ENCODE measurements around the gene MCTS1. TPM values are rescaled to one million over a fixed set of nuclear protein-coding genes. Genes with fewer than 3 reads are reported as not detected.
"Not testable (repeated sequence)": the region's sequence is repeated elsewhere in the genome, so short reads cannot be mapped to it uniquely, and the experiment has no call there.

Gene MCTS1
- total RNA-seq, 1 donor from 2014 or later, result 32.6 TPM

GRCh38 chrX:120629667-120630537, 26.0 kb downstream of the MCTS1 start, which contains the start of gene C1GALT1C1:
Gene C1GALT1C1 (minus strand): TSS chrX:120630054. CDS start chrX:120627166, 2,888 bp downstream.
- Mint-ChIP-seq H3K4me3 (ENCODE audit: unreplicated experiment) (peak within 1 kb of the TSS; percentile 80), H3K36me3 (ENCODE audit: unreplicated experiment) (no peaks in the 10 kb centered on the region), H3K9me3 (ENCODE audit: unreplicated experiment) (no peaks in the 10 kb centered on the region)

DNA sequence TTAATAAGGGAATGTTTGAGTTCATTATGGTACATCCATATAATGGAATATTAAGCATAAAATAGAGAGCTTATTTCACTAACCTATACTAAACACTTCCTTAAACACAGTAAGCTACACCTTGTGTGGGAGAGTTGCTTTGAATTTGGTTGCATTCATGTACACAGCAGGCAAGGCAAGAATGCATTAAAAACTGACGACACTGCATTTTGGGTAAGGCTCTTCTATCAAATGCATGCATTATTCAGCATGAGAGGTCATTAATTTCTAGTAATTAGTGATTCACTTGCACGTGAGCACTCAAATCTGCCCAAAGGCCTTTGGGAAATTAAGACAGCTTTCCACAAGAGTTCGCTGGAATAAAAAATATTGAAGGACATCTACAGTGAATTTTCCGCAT, 34.7 kb downstream of the MCTS1 start:
- Mint-ChIP-seq H3K4me3 (ENCODE audit: unreplicated experiment) (no peak overlapping the region), H3K36me3 (ENCODE audit: unreplicated experiment) (no peaks in the 10 kb centered on the region), H3K4me1 (ENCODE audit: unreplicated experiment) (no peaks in the 10 kb centered on the region), H3K9me3 (ENCODE audit: unreplicated experiment) (no peaks in the 10 kb centered on the region), H3K27ac (ENCODE audit: unreplicated experiment) (no peak overlapping the region), H3K27me3 (ENCODE audit: unreplicated experiment) (no peaks in the 10 kb centered on the region)
- TF ChIP-seq CTCF (IDR thresholded peaks at IDR 0.05), result no peak
- no peak for DNase-seq (ENCODE audit: extremely low spot score, unreplicated experiment)

More at GRCh38 chrX:120629667-120630537, 26.0 kb downstream of the MCTS1 start, which contains the start of gene C1GALT1C1:
- peak; percentile 95 for DNase-seq (ENCODE audit: extremely low spot score, unreplicated experiment)
- TF ChIP-seq CTCF (IDR thresholded peaks at IDR 0.05), result no peak
- Mint-ChIP-seq H3K27ac (ENCODE audit: unreplicated experiment) (peak within 1 kb of the TSS; percentile 93), H3K27me3 (ENCODE audit: unreplicated experiment) (no peaks in the 10 kb centered on the region), H3K4me1 (ENCODE audit: unreplicated experiment) (peaks cover 10% of the 10 kb centered on the region)

DNA sequence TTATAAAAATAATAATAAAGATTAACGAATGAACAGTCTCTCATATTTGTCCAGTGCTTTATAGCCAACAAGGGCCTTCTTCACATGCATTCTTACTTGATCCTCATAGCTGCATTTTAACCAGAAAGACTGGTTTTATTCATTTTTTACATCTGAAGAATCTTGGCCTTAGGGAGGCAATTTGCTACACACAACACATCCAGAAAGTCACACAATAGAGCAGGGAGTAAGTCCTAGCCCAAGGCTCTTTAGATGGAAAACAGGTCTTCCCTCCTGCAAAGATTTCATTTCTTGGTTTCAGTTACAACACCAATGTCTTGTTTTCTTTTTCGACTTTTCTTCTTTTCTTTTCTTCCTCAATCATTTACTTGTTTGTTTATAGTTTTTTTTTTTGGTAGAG, 39.0 kb downstream of the MCTS1 start:
- H3K27me3 Mint-ChIP-seq (ENCODE audit: unreplicated experiment), result no peaks in the 10 kb centered on the region
- no peak for DNase-seq (ENCODE audit: extremely low spot score, unreplicated experiment)
- H3K4me3 Mint-ChIP-seq (ENCODE audit: unreplicated experiment), result no peak overlapping the region
- TF ChIP-seq CTCF (IDR thresholded peaks at IDR 0.05), result no peak
- H3K27ac Mint-ChIP-seq (ENCODE audit: unreplicated experiment), result no peak overlapping the region
- peaks cover 7% of the 10 kb centered on the region for H3K4me1 Mint-ChIP-seq (ENCODE audit: unreplicated experiment)
- H3K36me3 Mint-ChIP-seq (ENCODE audit: unreplicated experiment), result no peaks in the 10 kb centered on the region
- no peaks in the 10 kb centered on the region for H3K9me3 Mint-ChIP-seq (ENCODE audit: unreplicated experiment)

- peak overlapping the region; percentile 55 for H3K27ac Mint-ChIP-seq (ENCODE audit: unreplicated experiment)
- no peaks in the 10 kb centered on the region for H3K36me3 Mint-ChIP-seq (ENCODE audit: unreplicated experiment)
- H3K9me3 Mint-ChIP-seq (ENCODE audit: unreplicated experiment), result no peaks in the 10 kb centered on the region
- TF ChIP-seq CTCF (IDR thresholded peaks at IDR 0.05), result no peak
- H3K4me3 Mint-ChIP-seq (ENCODE audit: unreplicated experiment), result no peak overlapping the region
- H3K4me1 Mint-ChIP-seq (ENCODE audit: unreplicated experiment), result peaks cover 11% of the 10 kb centered on the region
- no peak for DNase-seq (ENCODE audit: extremely low spot score, unreplicated experiment)
- H3K27me3 Mint-ChIP-seq (ENCODE audit: unreplicated experiment), result no peaks in the 10 kb centered on the region
These were observed 43.2 kb downstream of the MCTS1 start for GRCh38 chrX:120647127-120647526.

GRCh38 chrX:120652256-120652655, 48.4 kb downstream of the MCTS1 start:
- H3K4me1 Mint-ChIP-seq (ENCODE audit: unreplicated experiment); H3K4me3 Mint-ChIP-seq (ENCODE audit: unreplicated experiment); H3K9me3 Mint-ChIP-seq (ENCODE audit: unreplicated experiment); DNase-seq (ENCODE audit: extremely low spot score, unreplicated experiment); H3K27ac Mint-ChIP-seq (ENCODE audit: unreplicated experiment); H3K36me3 Mint-ChIP-seq (ENCODE audit: unreplicated experiment); H3K27me3 Mint-ChIP-seq (ENCODE audit: unreplicated experiment): not testable (repeated sequence)
